MCF 10A (cell line): Measurements from ENCODE around the gene TMOD1. TPM values are rescaled to one million over a fixed set of nuclear protein-coding genes. Genes with fewer than 3 reads are reported as not detected.

ENCODE experiments used
- BruUV-seq: library from RNA; stranded (reverse); fragments of 400-500 nt; replicated peaks from 2 replicates; lab custom pipeline; 2021; lab: Mats Ljungman, UMichigan
- CTCF ChIA-PET: fragments of 300-600 bp; sonication (Branson Sonifier 250); formaldehyde crosslinking; extraction: SDS; loops from one replicate; lab custom pipeline; 2021; ENCODE audit warnings: antibody characterized with exemption, inconsistent platforms; lab: Yijun Ruan, JAX
- POLR2A ChIA-PET: fragments of 300-600, 350-650 bp; sonication (Branson Sonifier 250); formaldehyde crosslinking; extraction: SDS; loops from one replicate; lab custom pipeline; 2020; ENCODE audit warnings: antibody characterized with exemption, inconsistent platforms; lab: Yijun Ruan, JAX
- DNase-seq: peaks from one replicate; pipeline ENCODE4 v3.0.0-alpha.2; 2018; ENCODE audit not compliant: unreplicated experiment
- H3K27ac Mint-ChIP-seq: one replicate; pipeline ENCODE4 v1.8.0; 2022; ENCODE audit warnings: mild to moderate bottlenecking, low read depth, mixed read lengths; ENCODE audit not compliant: unreplicated experiment
- H3K27me3 Mint-ChIP-seq: one replicate; pipeline ENCODE4 v1.8.0; 2022; ENCODE audit warnings: mixed read lengths; ENCODE audit not compliant: insufficient read depth, unreplicated experiment
- H3K36me3 Mint-ChIP-seq: one replicate; pipeline ENCODE4 v1.8.0; 2022; ENCODE audit warnings: mild to moderate bottlenecking, moderate library complexity, mixed read lengths; ENCODE audit not compliant: insufficient read depth, unreplicated experiment
- H3K4me1 Mint-ChIP-seq: one replicate; pipeline ENCODE4 v1.8.0; 2022; ENCODE audit warnings: mixed read lengths; ENCODE audit not compliant: insufficient read depth, unreplicated experiment
- H3K4me3 Mint-ChIP-seq: one replicate; pipeline ENCODE4 v1.8.0; 2022; ENCODE audit warnings: mild to moderate bottlenecking, moderate library complexity, mixed read lengths; ENCODE audit not compliant: unreplicated experiment
- H3K9me3 Mint-ChIP-seq: one replicate; pipeline ENCODE4 v1.8.0; 2022; ENCODE audit warnings: mixed read lengths; ENCODE audit not compliant: unreplicated experiment
- CTCF ChIP-seq: fragments of 200-600 bp; IDR thresholded peaks from one replicate; pipeline ENCODE4 v1.8.0; 2022; ENCODE audit warnings: antibody characterized with exemption, mild to moderate bottlenecking; ENCODE audit not compliant: unreplicated experiment
- intact Hi-C: fragments of 100-400 bp; cut with micrococcal nuclease; formaldehyde crosslinking; loops from 2 replicates; pipeline ENCODE4 v1.14.1; 2022
- total RNA-seq: library from RNA; stranded (reverse); gene quantifications from 2 replicates; pipeline ENCODE4 v1.2.3, GENCODE V29; 2022

TMOD1 gene
- total RNA-seq, 1 experiment from 2014 or later: 0.26 TPM

GRCh38 chr9:97623946-97624345, 122.5 kb downstream of the TMOD1 start:
- BruUV-seq: no TSS peak
- no peaks in the 10 kb centered on the region for H3K27me3 Mint-ChIP-seq
- TF ChIP-seq CTCF: no peak
- no peak overlapping the region for H3K4me3 Mint-ChIP-seq
- intact Hi-C loops: no loop called here
- POLR2A ChIA-PET: interaction anchor here (1.0 kb wide), 1 partner anchor 9 kb away, joined by 3 read pairs; no protein-coding TSS in a partner anchor
- DNase-seq: no peak
- H3K36me3 Mint-ChIP-seq: peaks cover 22% of the 10 kb centered on the region
- no peak overlapping the region for H3K27ac Mint-ChIP-seq
- CTCF ChIA-PET: interaction anchor here (0.9 to 3.5 kb wide), 5 partner anchors 9 to 155 kb away, joined by 3 to 22 read pairs (median 5); no protein-coding TSS in a partner anchor
- peaks cover 3% of the 10 kb centered on the region for H3K4me1 Mint-ChIP-seq
- H3K9me3 Mint-ChIP-seq: no peaks in the 10 kb centered on the region

GRCh38 chr9:97625620-97626019, 124.2 kb downstream of the TMOD1 start:
- no peaks in the 10 kb centered on the region for H3K27me3 Mint-ChIP-seq
- POLR2A ChIA-PET: interaction anchor here (1.3 kb wide), 1 partner anchor 9 kb away, joined by 3 read pairs; no protein-coding TSS in a partner anchor

GRCh38 chr9:97627624-97628023, 126.2 kb downstream of the TMOD1 start:
- ChIA-PET CTCF (interaction anchor here (1.3 to 1.6 kb wide), 2 partner anchors 12 to 15 kb away, joined by 7 to 12 read pairs; no protein-coding TSS in a partner anchor), POLR2A (no interaction called here)
- Mint-ChIP-seq H3K4me3 (no peak overlapping the region), H3K9me3 (no peaks in the 10 kb centered on the region), H3K4me1 (peaks cover 15% of the 10 kb centered on the region), H3K36me3 (peaks cover 5% of the 10 kb centered on the region), H3K27ac (no peak overlapping the region), H3K27me3 (no peaks in the 10 kb centered on the region)
- BruUV-seq: no TSS peak
- no peak for TF ChIP-seq CTCF
- intact Hi-C loops: no loop called here
- no peak for DNase-seq

More at GRCh38 chr9:97625620-97626019, 124.2 kb downstream of the TMOD1 start:
- BruUV-seq: no TSS peak
- CTCF ChIA-PET: interaction anchor here (0.7 to 3.5 kb wide), 4 partner anchors 10 to 357 kb away, joined by 4 to 22 read pairs (median 5); partner anchors contain the start of gene ANP32B
- H3K36me3 Mint-ChIP-seq: peaks cover 14% of the 10 kb centered on the region
- no peak for TF ChIP-seq CTCF
- H3K4me3 Mint-ChIP-seq: no peak overlapping the region
- intact Hi-C loops: no loop called here
- no peaks in the 10 kb centered on the region for H3K9me3 Mint-ChIP-seq
- DNase-seq: no peak
- H3K4me1 Mint-ChIP-seq: peaks cover 15% of the 10 kb centered on the region
- H3K27ac Mint-ChIP-seq: no peak overlapping the region

- peaks cover 15% of the 10 kb centered on the region for H3K4me1 Mint-ChIP-seq
- ChIA-PET POLR2A (interaction anchor here (0.6 to 0.9 kb wide), 3 partner anchors 10 to 628 kb away, joined by 3 to 4 read pairs (median 4); no protein-coding TSS in a partner anchor), CTCF (interaction anchor here (0.5 to 1.6 kb wide), 6 partner anchors 13 to 294 kb away, joined by 3 to 12 read pairs (median 3); partner anchors contain the start of gene TRMO)
- no peak for DNase-seq
- no peak overlapping the region for H3K4me3 Mint-ChIP-seq
- no peaks in the 10 kb centered on the region for H3K27me3 Mint-ChIP-seq
- H3K9me3 Mint-ChIP-seq: no peaks in the 10 kb centered on the region
- no peak overlapping the region for H3K27ac Mint-ChIP-seq
- intact Hi-C loops: no loop called here
- peaks cover 5% of the 10 kb centered on the region for H3K36me3 Mint-ChIP-seq
- BruUV-seq: no TSS peak
- TF ChIP-seq CTCF: no peak
Measured at GRCh38 chr9:97628668-97629067, 127.2 kb downstream of the TMOD1 start.
